GM23338 (cell line): ENCODE results near the gene ING4. TPM values are rescaled to one million over a fixed set of nuclear protein-coding genes. Genes with fewer than 3 reads are reported as not detected.
A peak's percentile ranks its signal among the peaks of the same experiment; 100 is the strongest.

Experiments
- ATAC-seq: fragments of 200-7000 bp; cut with Tn5 transposase; 3 replicates; pipeline ENCODE4 v1.9.1; 2020
- DNase-seq: peaks from one replicate; pipeline ENCODE4 v3.0.0-alpha.2; 2015; ENCODE audit warnings: low spot score
- H2AFZ ChIP-seq: fragments of 200-600 bp; sonication (generic); 2 replicates; pipeline ENCODE4 v1.8.0; 2016; ENCODE audit warnings: antibody characterized with exemption, mild to moderate bottlenecking, moderate library complexity
- H3F3A ChIP-seq: fragments of 200-600 bp; sonication (generic); replicated peaks from 2 replicates; pipeline ENCODE4 v1.8.0; 2017; ENCODE audit warnings: antibody characterized with exemption, mixed run types, low read depth
- H3K27ac ChIP-seq: fragments of 200-600 bp; sonication (generic); 2 replicates; pipeline ENCODE4 v1.6.1; 2016; ENCODE audit warnings: low read depth
- H3K27me3 ChIP-seq: fragments of 200-600 bp; sonication (generic); 2 replicates; pipeline ENCODE4 v1.8.0; 2016; ENCODE audit warnings: mild to moderate bottlenecking, mixed run types, moderate library complexity; ENCODE audit not compliant: insufficient read depth
- H3K36me3 ChIP-seq: fragments of 200-600 bp; sonication (generic); 2 replicates; pipeline ENCODE4 v1.8.0; 2016; ENCODE audit warnings: mild to moderate bottlenecking; ENCODE audit not compliant: insufficient read depth
- H3K4me1 ChIP-seq: fragments of 200-600 bp; sonication (generic); 2 replicates; pipeline ENCODE4 v1.8.0; 2016; ENCODE audit warnings: mild to moderate bottlenecking, moderate library complexity; ENCODE audit not compliant: insufficient read depth
- H3K4me2 ChIP-seq: fragments of 200-600 bp; sonication (generic); 2 replicates; pipeline ENCODE4 v1.7.1; 2017; ENCODE audit warnings: mixed run types
- H3K4me3 ChIP-seq: fragments of 200-600 bp; sonication (generic); 2 replicates; pipeline ENCODE4 v1.6.1; 2016; ENCODE audit warnings: mixed run types
- H3K79me2 ChIP-seq: fragments of 200-600 bp; sonication (generic); replicated peaks from 2 replicates; pipeline ENCODE4 v1.8.0; 2017; ENCODE audit warnings: mild to moderate bottlenecking; ENCODE audit not compliant: insufficient read depth
- H3K9me2 ChIP-seq: fragments of 200-600 bp; sonication (generic); 2 replicates; pipeline ENCODE4 v1.8.0; 2017; ENCODE audit not compliant: insufficient read depth
- H4K20me1 ChIP-seq: fragments of 200-600 bp; sonication (generic); replicated peaks from 2 replicates; pipeline ENCODE4 v1.8.0; 2017; ENCODE audit warnings: mild to moderate bottlenecking; ENCODE audit not compliant: insufficient read depth
- H3K27ac Mint-ChIP-seq: 2 replicates; pipeline ENCODE4 v1.8.0; 2020; ENCODE audit warnings: inconsistent platforms, mild to moderate bottlenecking, moderate library complexity, mixed read lengths
- H3K27me3 Mint-ChIP-seq: 3 replicates; pipeline ENCODE4 v1.8.0; 2022; ENCODE audit warnings: low read depth, mild to moderate bottlenecking, moderate library complexity, mixed read lengths, inconsistent platforms; ENCODE audit not compliant: insufficient read depth, poor library complexity
- H3K36me3 Mint-ChIP-seq: 3 replicates; pipeline ENCODE4 v1.8.0; 2021; ENCODE audit warnings: low read depth, mild to moderate bottlenecking, inconsistent platforms, moderate library complexity, mixed read lengths
- H3K4me1 Mint-ChIP-seq: 3 replicates; pipeline ENCODE4 v1.8.0; 2020; ENCODE audit warnings: mild to moderate bottlenecking, inconsistent platforms, mixed read lengths
- H3K4me3 Mint-ChIP-seq: 3 replicates; pipeline ENCODE4 v1.8.0; 2021; ENCODE audit warnings: moderate library complexity, mild to moderate bottlenecking, inconsistent platforms, mixed read lengths
- H3K9me3 Mint-ChIP-seq: 3 replicates; pipeline ENCODE4 v1.8.0; 2020; ENCODE audit warnings: moderate library complexity, mild to moderate bottlenecking, inconsistent platforms, mixed read lengths
- CREB1 ChIP-seq: fragments of 250-450 bp; sonication (Bioruptor Pico); IDR thresholded peaks from 2 replicates; pipeline ENCODE4 v1.5.0; 2020; ENCODE audit warnings: low read depth, mild to moderate bottlenecking, moderate library complexity
- JUNB ChIP-seq: IDR thresholded peaks from one replicate; pipeline ENCODE4 v1.6.1; 2016; ENCODE audit warnings: antibody characterized with exemption; ENCODE audit not compliant: unreplicated experiment
- NANOG ChIP-seq: IDR thresholded peaks from 2 replicates; pipeline ENCODE4 v1.6.1; 2016; ENCODE audit warnings: antibody characterized with exemption, borderline replicate concordance
- POLR2AphosphoS5 ChIP-seq: IDR thresholded peaks from 2 replicates; pipeline ENCODE4 v1.6.1; 2016; ENCODE audit warnings: antibody characterized with exemption, low read depth
- STAT1 ChIP-seq: IDR thresholded peaks from one replicate; pipeline ENCODE4 v1.6.1; 2016; ENCODE audit warnings: antibody characterized with exemption; ENCODE audit not compliant: unreplicated experiment
- ZNF331 ChIP-seq: fragments of 250-450 bp; sonication (Bioruptor Pico); IDR thresholded peaks from 2 replicates; pipeline ENCODE4 v1.5.0; 2020; ENCODE audit warnings: low read depth, mild to moderate bottlenecking, moderate library complexity
- polyA plus RNA-seq: library from polyadenylated mRNA; unstranded; fragments of >200 nt; fragmentation: Nextera tagmentation; extraction: Ambion mirVana; gene quantifications from 2 replicates; pipeline ENCODE4 v1.2.1, GENCODE V29; 2016
- total RNA-seq: library from RNA; depleted of rRNA; stranded (reverse); fragments of >200 nt; shearing (Covaris generic); gene quantifications from 2 replicates; pipeline ENCODE4 v1.2.3, GENCODE V29; 2014
- TF ChIP-seq, protein P1 (sequence below): IDR thresholded peaks from 2 replicates; pipeline ENCODE4 v1.6.1; 2016; ENCODE audit warnings: antibody characterized with exemption
- TF ChIP-seq, protein P2 (sequence below), 2 experiments: fragments of 200-600 bp in 1 of 2; sonication (generic) in 1 of 2; conservative IDR thresholded peaks; 2 replicates each; pipeline versions ENCODE4 v1.5.1 to v1.6.1; 2016 to 2017; ENCODE audit warnings: antibody characterized with exemption in 2 of 2, low read depth in 2 of 2, mild to moderate bottlenecking in 2 of 2, moderate library complexity in 1 of 2

The ING4 gene
- total and polyA plus RNA-seq, 2 experiments from 2014 or later: 22.0 to 29.6 TPM

DNA sequence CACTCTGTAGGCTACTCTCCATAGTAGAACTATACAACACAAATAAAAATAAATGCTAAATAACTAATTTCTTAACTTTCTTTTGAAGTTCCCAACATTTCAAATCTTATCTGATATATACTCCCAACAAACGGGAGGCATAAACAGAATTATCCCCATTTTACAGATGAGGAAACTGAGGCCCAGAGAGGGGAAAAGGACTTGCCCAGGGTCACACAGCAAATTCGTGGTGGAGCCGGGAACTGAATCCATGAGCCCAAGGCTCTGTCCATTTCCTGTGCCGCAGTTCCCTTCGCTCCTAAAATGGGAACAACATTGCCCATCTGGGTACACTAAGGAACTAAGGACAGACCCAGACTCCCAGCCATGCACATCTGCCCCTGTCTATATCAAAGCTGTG, 14.0 kb upstream of the ING4 start:
- Histone ChIP-seq H3K27me3 (no peaks in the 10 kb centered on the region), H3K4me1 (no peaks in the 10 kb centered on the region), H3K27ac (no peak overlapping the region), H3K79me2 (peaks cover 29% of the 10 kb centered on the region), H3K4me3 (no peak overlapping the region), H2AFZ (no peak overlapping the region), H3K36me3 (peaks cover 51% of the 10 kb centered on the region), H3F3A (no peaks in the 10 kb centered on the region; the same call in 1 of the 2 replicates), H4K20me1 (peaks cover 13% of the 10 kb centered on the region), H3K9me2 (no peaks in the 10 kb centered on the region), H3K4me2 (no peak overlapping the region)
- TF ChIP-seq ZNF331 (no peak), CREB1 (CRISPR knock-in tag) (no peak), JUNB (no peak), STAT1 (no peak), NANOG (no peak), POLR2AphosphoS5 (no peak)
- Mint-ChIP-seq H3K36me3 (peaks cover 68% of the 10 kb centered on the region), H3K27ac (no peak overlapping the region), H3K4me3 (no peak overlapping the region), H3K27me3 (peaks cover 3% of the 10 kb centered on the region), H3K4me1 (no peaks in the 10 kb centered on the region), H3K9me3 (no peaks in the 10 kb centered on the region)
- no peak for ATAC-seq
- no peak for DNase-seq

DNA sequence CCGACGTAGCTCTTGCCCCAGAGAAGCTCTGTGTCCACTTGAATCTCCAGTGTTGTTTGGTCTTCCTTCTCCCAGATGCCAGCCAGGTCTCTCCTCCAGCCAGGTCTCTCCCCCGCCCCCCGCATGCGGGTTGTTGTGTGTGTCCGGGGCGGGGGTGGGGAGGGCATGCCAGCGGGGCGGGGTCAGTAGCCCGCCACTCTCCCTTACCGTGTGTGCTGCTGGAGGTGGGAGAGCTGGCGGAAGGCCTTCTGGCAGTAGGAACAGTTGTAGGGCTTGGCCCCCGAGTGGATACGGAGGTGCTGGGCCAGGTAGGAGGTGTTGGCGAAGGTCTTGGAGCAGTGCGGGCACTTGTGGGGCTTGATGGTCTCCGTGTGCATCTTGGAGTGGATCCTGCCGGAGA, 9.2 kb upstream of the ING4 start:
- Histone ChIP-seq H3K79me2 (no peaks in the 10 kb centered on the region), H3F3A (no peaks in the 10 kb centered on the region), H2AFZ (no peak overlapping the region), H3K4me1 (no peaks in the 10 kb centered on the region), H4K20me1 (peaks cover 3% of the 10 kb centered on the region; the same call in 1 of the 2 replicates), H3K36me3 (peaks cover 63% of the 10 kb centered on the region), H3K27ac (no peak overlapping the region), H3K27me3 (no peaks in the 10 kb centered on the region), H3K4me3 (no peak overlapping the region), H3K9me2 (no peaks in the 10 kb centered on the region), H3K4me2 (no peak overlapping the region)
- DNase-seq (no peak), ATAC-seq (no peak)
- Mint-ChIP-seq H3K36me3 (peaks cover 83% of the 10 kb centered on the region), H3K27me3 (peaks cover 2% of the 10 kb centered on the region), H3K4me1 (no peaks in the 10 kb centered on the region), H3K9me3 (no peaks in the 10 kb centered on the region), H3K27ac (no peak overlapping the region), H3K4me3 (no peak overlapping the region)
- TF ChIP-seq, protein P1, sequence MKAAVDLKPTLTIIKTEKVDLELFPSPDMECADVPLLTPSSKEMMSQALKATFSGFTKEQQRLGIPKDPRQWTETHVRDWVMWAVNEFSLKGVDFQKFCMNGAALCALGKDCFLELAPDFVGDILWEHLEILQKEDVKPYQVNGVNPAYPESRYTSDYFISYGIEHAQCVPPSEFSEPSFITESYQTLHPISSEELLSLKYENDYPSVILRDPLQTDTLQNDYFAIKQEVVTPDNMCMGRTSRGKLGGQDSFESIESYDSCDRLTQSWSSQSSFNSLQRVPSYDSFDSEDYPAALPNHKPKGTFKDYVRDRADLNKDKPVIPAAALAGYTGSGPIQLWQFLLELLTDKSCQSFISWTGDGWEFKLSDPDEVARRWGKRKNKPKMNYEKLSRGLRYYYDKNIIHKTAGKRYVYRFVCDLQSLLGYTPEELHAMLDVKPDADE: no peak
- no peak for TF ChIP-seq JUNB

DNA sequence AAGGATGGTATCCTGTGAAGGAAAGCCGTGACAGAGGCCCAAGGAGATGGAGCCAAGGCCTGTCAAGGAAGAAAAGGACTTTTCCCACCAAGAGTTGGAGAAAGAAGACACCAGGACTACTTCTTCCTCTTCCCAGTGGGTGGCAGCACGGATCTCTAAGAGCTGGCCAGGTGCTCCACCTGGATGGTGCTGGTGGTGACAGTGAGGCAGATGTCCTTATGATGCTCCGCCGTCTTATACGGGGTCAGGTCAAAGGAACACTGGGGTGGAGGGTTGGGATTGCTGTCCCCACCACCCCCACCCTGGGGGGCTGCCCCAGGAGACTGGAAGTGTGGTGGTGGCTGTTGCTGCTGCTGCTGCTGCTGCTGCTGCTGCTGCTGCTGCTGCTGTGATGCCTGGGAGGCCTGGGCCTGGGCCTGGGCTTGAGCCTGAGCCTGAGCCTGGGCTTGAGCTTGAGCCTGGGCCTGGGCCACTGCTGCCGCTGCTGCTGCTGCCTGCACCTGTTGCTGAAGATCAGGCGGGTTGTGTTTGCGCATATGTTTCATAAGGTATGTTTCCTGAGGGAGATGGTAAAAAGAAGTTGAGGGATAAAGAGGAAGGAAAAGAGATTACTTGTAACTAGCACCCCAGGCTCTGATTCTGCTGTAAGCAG, 4.8 kb upstream of the ING4 start:
- H3K4me1 ChIP-seq: no peaks in the 10 kb centered on the region
- H3K79me2 ChIP-seq: no peaks in the 10 kb centered on the region
- no peak overlapping the region for H3K27ac Mint-ChIP-seq
- H3K27me3 Mint-ChIP-seq: peaks cover 11% of the 10 kb centered on the region
- no peak overlapping the region for H3K4me3 Mint-ChIP-seq
- no peak overlapping the region for H3K4me2 ChIP-seq
- no peak overlapping the region for H2AFZ ChIP-seq
- peak; percentile 6; the same call in 1 of the 3 replicates for ATAC-seq
- H3K36me3 ChIP-seq: peaks cover 32% of the 10 kb centered on the region
- peaks cover 4% of the 10 kb centered on the region; the same call in 1 of the 2 replicates for H3F3A ChIP-seq
- H3K9me2 ChIP-seq: peaks cover 4% of the 10 kb centered on the region
- H3K4me1 Mint-ChIP-seq: no peaks in the 10 kb centered on the region; the same call in 2 of the 3 replicates
- peak; percentile 46 for DNase-seq
- H3K36me3 Mint-ChIP-seq: peaks cover 54% of the 10 kb centered on the region
- peaks cover 3% of the 10 kb centered on the region; the same call in 1 of the 2 replicates for H4K20me1 ChIP-seq
- TF ChIP-seq NANOG: no peak
- TF ChIP-seq, protein P2, sequence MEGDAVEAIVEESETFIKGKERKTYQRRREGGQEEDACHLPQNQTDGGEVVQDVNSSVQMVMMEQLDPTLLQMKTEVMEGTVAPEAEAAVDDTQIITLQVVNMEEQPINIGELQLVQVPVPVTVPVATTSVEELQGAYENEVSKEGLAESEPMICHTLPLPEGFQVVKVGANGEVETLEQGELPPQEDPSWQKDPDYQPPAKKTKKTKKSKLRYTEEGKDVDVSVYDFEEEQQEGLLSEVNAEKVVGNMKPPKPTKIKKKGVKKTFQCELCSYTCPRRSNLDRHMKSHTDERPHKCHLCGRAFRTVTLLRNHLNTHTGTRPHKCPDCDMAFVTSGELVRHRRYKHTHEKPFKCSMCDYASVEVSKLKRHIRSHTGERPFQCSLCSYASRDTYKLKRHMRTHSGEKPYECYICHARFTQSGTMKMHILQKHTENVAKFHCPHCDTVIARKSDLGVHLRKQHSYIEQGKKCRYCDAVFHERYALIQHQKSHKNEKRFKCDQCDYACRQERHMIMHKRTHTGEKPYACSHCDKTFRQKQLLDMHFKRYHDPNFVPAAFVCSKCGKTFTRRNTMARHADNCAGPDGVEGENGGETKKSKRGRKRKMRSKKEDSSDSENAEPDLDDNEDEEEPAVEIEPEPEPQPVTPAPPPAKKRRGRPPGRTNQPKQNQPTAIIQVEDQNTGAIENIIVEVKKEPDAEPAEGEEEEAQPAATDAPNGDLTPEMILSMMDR (conservative IDR thresholded peaks at IDR 0.05; ENCODE audit: low read depth in 2 of 2): peak; percentile 20 to 53; a peak in 2 of 4 replicates
- no peak overlapping the region for H3K27ac ChIP-seq
- H3K27me3 ChIP-seq: no peaks in the 10 kb centered on the region
- H3K4me3 ChIP-seq: no peak overlapping the region
- no peaks in the 10 kb centered on the region for H3K9me3 Mint-ChIP-seq
